NCI-H345 treated with DMSO at 0.1 percent for 48 hours (cell line): Measurements from ENCODE around the gene MAP3K6.

ENCODE experiments used
- DNase-seq: peaks from one replicate; lab custom pipeline; 2025; ENCODE audit not compliant: unreplicated experiment; lab: John Stamatoyannopoulos, UW

The MAP3K6 gene

GRCh38 chr1:27341525-27342252 lies 25.1 kb downstream of the MAP3K6 start, which contains the start of gene SYTL1:
SYTL1 (plus strand) TSS chr1:27342022; CDS start chr1:27345335, 3,313 bp downstream.
- DNase-seq, result peak; percentile 52

- no peak for DNase-seq
Measured at GRCh38 chr1:27339213-27339612, 27.5 kb downstream of the MAP3K6 start.

GRCh38 chr1:27338751-27339150 lies 28.0 kb downstream of the MAP3K6 start:
- DNase-seq, result no peak

GRCh38 chr1:27336756-27337155 lies 30.0 kb downstream of the MAP3K6 start:
- no peak for DNase-seq

- no peak for DNase-seq
Measured at GRCh38 chr1:27335506-27336422, 31.0 kb downstream of the MAP3K6 start.

GRCh38 chr1:27333717-27334279 lies 33.0 kb downstream of the MAP3K6 start:
- no peak for DNase-seq

- no peak for DNase-seq
Measured at GRCh38 chr1:27332536-27333281, 34.1 kb downstream of the MAP3K6 start.

GRCh38 chr1:27331922-27332321 lies 34.8 kb downstream of the MAP3K6 start:
- no peak for DNase-seq

GRCh38 chr1:27331426-27331825 lies 35.3 kb downstream of the MAP3K6 start:
- DNase-seq, result no peak

- no peak for DNase-seq
Measured at GRCh38 chr1:27330786-27331185, 36.0 kb downstream of the MAP3K6 start.

GRCh38 chr1:27327964-27328363 lies 38.8 kb downstream of the MAP3K6 start:
- no peak for DNase-seq

GRCh38 chr1:27325286-27325685 lies 41.5 kb downstream of the MAP3K6 start:
- no peak for DNase-seq

GRCh38 chr1:27322569-27323240 lies 44.1 kb downstream of the MAP3K6 start:
- no peak for DNase-seq

GRCh38 chr1:27321813-27322568 lies 44.8 kb downstream of the MAP3K6 start, which contains the start of gene TMEM222:
TMEM222 (plus strand) TSS chr1:27322163; CDS start chr1:27322198, 35 bp downstream.
- peak; percentile 92 for DNase-seq

GRCh38 chr1:27318596-27318995 lies 48.2 kb downstream of the MAP3K6 start:
- no peak for DNase-seq

- DNase-seq, result no peak
Measured at GRCh38 chr1:27318136-27318535, 48.6 kb downstream of the MAP3K6 start.

- DNase-seq, result no peak
Measured at GRCh38 chr1:27316860-27317259, 49.9 kb downstream of the MAP3K6 start.

- DNase-seq, result no peak
Measured at GRCh38 chr1:27314737-27315136, 52.0 kb downstream of the MAP3K6 start.

- DNase-seq, result no peak
Measured at GRCh38 chr1:27314169-27314568, 52.6 kb downstream of the MAP3K6 start.
